A673 (cell line): ENCODE results near the gene PRG2. TPM values are rescaled to one million over a fixed set of nuclear protein-coding genes. Genes with fewer than 3 reads are reported as not detected.
A peak's percentile ranks its signal among the peaks of the same experiment; 100 is the strongest.

Source experiments
- BruUV-seq: library from RNA; stranded (reverse); fragments of 400-500 nt; replicated peaks from 2 replicates; lab custom pipeline; 2021; lab: Mats Ljungman, UMichigan
- CTCF ChIA-PET: fragments of 300-600 bp; sonication (Branson Sonifier 250); formaldehyde crosslinking; loops from one replicate; lab custom pipeline; 2022; ENCODE audit warnings: antibody characterized with exemption; lab: Charles Lee
- POLR2A ChIA-PET: fragments of 300-600 bp; sonication (Branson Sonifier 250); formaldehyde crosslinking; loops from one replicate; lab custom pipeline; 2022; ENCODE audit warnings: antibody characterized with exemption; ENCODE audit not compliant: low non-redundant PET; lab: Charles Lee
- DNase-seq: peaks from one replicate; pipeline ENCODE4 v3.0.0-alpha.2; 2015; ENCODE audit warnings: low spot score
- H3K27ac ChIP-seq: fragments of 200-600 bp; sonication (generic); 2 replicates; pipeline ENCODE4 v1.5.1; 2016; ENCODE audit warnings: mixed run types, low read depth, mild to moderate bottlenecking, mixed read lengths, antibody characterized with exemption, low read length; ENCODE audit not compliant: poor library complexity, severe bottlenecking
- H3K27me3 ChIP-seq: fragments of 200-600 bp; sonication (generic); replicated peaks from 2 replicates; pipeline ENCODE4 v1.6.1; 2017; ENCODE audit warnings: mixed run types, low read depth, mild to moderate bottlenecking, mixed read lengths, antibody characterized with exemption, low read length; ENCODE audit not compliant: insufficient read depth, poor library complexity
- H3K36me3 ChIP-seq: fragments of 200-600 bp; sonication (generic); 2 replicates; pipeline ENCODE4 v1.6.1; 2016; ENCODE audit warnings: mixed run types, mild to moderate bottlenecking, mixed read lengths, antibody characterized with exemption, low read length; ENCODE audit not compliant: insufficient read depth, poor library complexity, severe bottlenecking
- H3K4me1 ChIP-seq: fragments of 200-600 bp; sonication (generic); 2 replicates; pipeline ENCODE4 v1.6.1; 2017; ENCODE audit warnings: mixed run types, mild to moderate bottlenecking, mixed read lengths, antibody characterized with exemption, low read length; ENCODE audit not compliant: insufficient read depth, poor library complexity, severe bottlenecking
- H3K4me3 ChIP-seq: fragments of 200-600 bp; sonication (generic); 2 replicates; pipeline ENCODE4 v1.5.1; 2016; ENCODE audit warnings: low read depth, mixed run types, mild to moderate bottlenecking, mixed read lengths, low read length; ENCODE audit not compliant: poor library complexity, severe bottlenecking
- H3K9me3 ChIP-seq: fragments of 200-600 bp; sonication (generic); 2 replicates; pipeline ENCODE4 v1.6.1; 2016; ENCODE audit warnings: mixed run types, low read depth, mild to moderate bottlenecking, mixed read lengths, antibody characterized with exemption, low read length; ENCODE audit not compliant: poor library complexity, severe bottlenecking
- EZH2 ChIP-seq: fragments of 200-600 bp; sonication (generic); IDR thresholded peaks from 2 replicates; pipeline ENCODE4 v1.6.1; 2017; ENCODE audit warnings: borderline replicate concordance, low read depth, mild to moderate bottlenecking, mixed read lengths, antibody characterized with exemption, low read length; ENCODE audit not compliant: poor library complexity, severe bottlenecking
- intact Hi-C: fragments of 100-400 bp; cut with micrococcal nuclease; formaldehyde crosslinking; loops from one replicate; pipeline ENCODE4 v1.10.0; 2022; ENCODE audit not compliant: unreplicated experiment
- total RNA-seq: library from RNA; stranded (reverse); gene quantifications from 2 replicates; pipeline ENCODE4 v1.2.3, GENCODE V29; 2021
- TF ChIP-seq, protein P1 (sequence below): fragments of 300-800, 200-600 bp; sonication (generic); conservative IDR thresholded peaks from 2 replicates; pipeline ENCODE4 v1.5.1; 2017; ENCODE audit warnings: low read depth, mild to moderate bottlenecking, antibody characterized with exemption, low read length, moderate library complexity, mixed read lengths

Gene PRG2
- total RNA-seq, 1 experiment from 2014 or later = not detected

- intact Hi-C loops = no loop called here
- H3K9me3 ChIP-seq = no peaks in the 10 kb centered on the region
- no peak for DNase-seq
- peaks cover 28% of the 10 kb centered on the region for H3K4me1 ChIP-seq
- BruUV-seq = no TSS peak
- ChIA-PET CTCF (no interaction called here), POLR2A (no interaction called here)
- peak overlapping the region; percentile 65 for H3K27ac ChIP-seq
- peak overlapping the region; percentile 47 for H3K4me3 ChIP-seq
- no peak for TF ChIP-seq EZH2
- TF ChIP-seq, protein P1, sequence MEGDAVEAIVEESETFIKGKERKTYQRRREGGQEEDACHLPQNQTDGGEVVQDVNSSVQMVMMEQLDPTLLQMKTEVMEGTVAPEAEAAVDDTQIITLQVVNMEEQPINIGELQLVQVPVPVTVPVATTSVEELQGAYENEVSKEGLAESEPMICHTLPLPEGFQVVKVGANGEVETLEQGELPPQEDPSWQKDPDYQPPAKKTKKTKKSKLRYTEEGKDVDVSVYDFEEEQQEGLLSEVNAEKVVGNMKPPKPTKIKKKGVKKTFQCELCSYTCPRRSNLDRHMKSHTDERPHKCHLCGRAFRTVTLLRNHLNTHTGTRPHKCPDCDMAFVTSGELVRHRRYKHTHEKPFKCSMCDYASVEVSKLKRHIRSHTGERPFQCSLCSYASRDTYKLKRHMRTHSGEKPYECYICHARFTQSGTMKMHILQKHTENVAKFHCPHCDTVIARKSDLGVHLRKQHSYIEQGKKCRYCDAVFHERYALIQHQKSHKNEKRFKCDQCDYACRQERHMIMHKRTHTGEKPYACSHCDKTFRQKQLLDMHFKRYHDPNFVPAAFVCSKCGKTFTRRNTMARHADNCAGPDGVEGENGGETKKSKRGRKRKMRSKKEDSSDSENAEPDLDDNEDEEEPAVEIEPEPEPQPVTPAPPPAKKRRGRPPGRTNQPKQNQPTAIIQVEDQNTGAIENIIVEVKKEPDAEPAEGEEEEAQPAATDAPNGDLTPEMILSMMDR = no peak
- H3K36me3 ChIP-seq = no peaks in the 10 kb centered on the region
- no peaks in the 10 kb centered on the region for H3K27me3 ChIP-seq
Measured at GRCh38 chr11:57426439-57426928, 36.0 kb upstream of the PRG2 start.

- BruUV-seq = TSS peak; percentile 39
- Histone ChIP-seq H3K27me3 (no peaks in the 10 kb centered on the region), H3K27ac (peak overlapping the region; percentile 43), H3K4me3 (peak overlapping the region; percentile 47), H3K9me3 (no peaks in the 10 kb centered on the region), H3K36me3 (no peaks in the 10 kb centered on the region), H3K4me1 (peaks cover 28% of the 10 kb centered on the region)
- DNase-seq = no peak
- ChIA-PET CTCF (interaction anchor here (1.9 kb wide), 1 partner anchor 32 kb away, joined by 8 read pairs; no protein-coding TSS in a partner anchor), POLR2A (no interaction called here)
- TF ChIP-seq, protein P1 = no peak
- no peak for TF ChIP-seq EZH2
- intact Hi-C loops = no loop called here
Measured at GRCh38 chr11:57425565-57426438, 35.4 kb upstream of the PRG2 start.

GRCh38 chr11:57424792-57425564 is 34.5 kb upstream of the PRG2 start:
- BruUV-seq = TSS peak; percentile 78
- no peak for TF ChIP-seq EZH2
- TF ChIP-seq, protein P1 = no peak
- Histone ChIP-seq H3K36me3 (no peaks in the 10 kb centered on the region), H3K4me1 (peaks cover 28% of the 10 kb centered on the region), H3K4me3 (no peak overlapping the region), H3K27ac (peak overlapping the region; percentile 43), H3K9me3 (no peaks in the 10 kb centered on the region), H3K27me3 (no peaks in the 10 kb centered on the region)
- intact Hi-C loops = no loop called here
- ChIA-PET POLR2A (interaction anchor here (0.7 kb wide), 1 partner anchor 35 kb away, joined by 5 read pairs; no protein-coding TSS in a partner anchor), CTCF (interaction anchor here (0.6 to 1.9 kb wide), 5 partner anchors 22 to 79 kb away, joined by 4 to 8 read pairs (median 6); partner anchors contain the start of gene RTN4RL2)
- DNase-seq = peak; percentile 96
